ENCODE data around the gene SNX27.

The SNX27 gene

GRCh38 chr1:151705146-151705545 is 93.3 kb downstream of the SNX27 start:
- DNase-seq (ENCODE audit: low read depth, low spot score): no peak

DNA sequence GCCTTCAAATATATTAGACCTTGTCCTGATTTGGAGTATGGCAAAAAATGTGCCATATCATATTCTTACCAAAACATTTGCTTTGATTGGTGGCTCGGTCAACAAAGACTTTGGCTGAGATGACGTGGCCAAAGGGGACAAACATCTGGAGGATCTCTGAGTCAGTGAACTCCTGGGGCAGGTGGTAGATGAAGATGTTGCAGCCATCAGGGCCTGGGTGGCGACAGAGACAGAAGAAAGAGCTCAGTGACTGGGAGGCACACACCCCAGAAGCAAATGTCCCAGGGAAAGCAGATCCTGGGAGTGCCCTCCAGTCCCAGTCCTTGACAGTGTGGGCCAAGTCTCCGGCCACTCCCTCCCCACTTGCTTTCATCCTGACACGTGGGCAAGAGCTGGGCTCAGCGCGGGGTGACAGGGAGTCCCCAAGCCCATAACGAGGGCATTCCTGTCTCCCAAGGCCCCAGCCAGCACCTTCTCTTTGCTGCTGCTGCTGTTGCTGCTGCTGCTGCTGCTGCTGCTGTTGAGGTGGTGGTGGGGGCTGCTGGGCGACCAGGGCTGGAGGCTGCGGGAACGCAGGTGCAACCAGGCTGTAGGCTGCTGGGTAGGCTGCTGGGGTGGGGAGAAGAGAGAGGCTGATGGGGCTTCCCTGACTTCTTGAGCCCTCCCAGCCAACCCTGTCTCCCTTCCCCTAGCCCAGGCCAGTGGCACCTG is 94.1 kb downstream of the SNX27 start:
- DNase-seq (ENCODE audit: low read depth, low spot score): no peak

DNA sequence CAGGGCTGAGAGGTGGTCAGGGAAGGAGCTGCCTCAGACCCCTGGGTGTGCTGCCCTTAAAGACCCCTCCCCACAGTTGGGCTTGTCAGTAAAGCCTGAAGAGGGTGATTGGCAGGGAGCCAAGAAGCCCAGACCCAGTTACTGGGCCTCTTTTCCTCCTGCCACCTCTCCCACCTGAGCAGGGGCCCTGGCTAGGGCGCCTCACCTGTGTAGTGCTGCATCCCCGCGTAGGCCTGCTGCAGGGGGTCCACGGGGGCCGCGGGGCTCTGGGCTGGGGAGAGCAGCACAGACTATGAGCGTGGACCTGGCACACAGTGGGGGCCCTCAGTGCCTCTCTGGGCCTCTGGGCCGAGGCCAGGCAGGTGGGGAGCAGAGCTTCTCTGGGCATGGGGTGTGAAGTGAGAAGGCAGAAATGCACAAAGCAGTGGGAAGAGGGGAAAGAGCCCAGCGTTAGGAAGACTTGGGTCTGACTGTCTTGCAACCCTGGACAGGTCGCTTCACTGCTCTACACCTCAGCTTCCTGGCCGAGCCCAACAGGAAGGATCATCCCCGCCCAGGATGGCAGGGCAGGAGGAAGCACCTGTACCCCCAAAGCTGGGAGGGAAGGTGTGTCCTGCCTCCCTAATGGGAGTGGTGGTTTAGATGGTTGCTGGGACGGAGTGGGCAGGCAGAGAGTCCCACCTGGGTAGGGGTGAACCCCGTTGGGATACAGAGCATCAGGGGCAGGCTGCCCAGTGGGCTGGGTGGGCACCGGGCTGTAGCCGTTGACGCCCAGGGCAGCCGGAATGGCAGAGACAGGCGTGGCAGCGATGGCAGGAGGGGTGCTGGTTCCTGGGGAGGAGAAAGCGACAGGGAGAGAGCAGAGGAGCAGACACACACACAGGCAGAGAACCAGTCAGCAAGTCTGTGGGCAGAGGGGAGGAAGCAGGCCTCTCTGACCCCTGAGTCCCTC is 94.9 kb downstream of the SNX27 start:
- no peak for DNase-seq (ENCODE audit: low read depth, low spot score)

- no peak for DNase-seq (ENCODE audit: low read depth, low spot score)
Observed at GRCh38 chr1:151707541-151708065, 95.8 kb downstream of the SNX27 start.

DNA sequence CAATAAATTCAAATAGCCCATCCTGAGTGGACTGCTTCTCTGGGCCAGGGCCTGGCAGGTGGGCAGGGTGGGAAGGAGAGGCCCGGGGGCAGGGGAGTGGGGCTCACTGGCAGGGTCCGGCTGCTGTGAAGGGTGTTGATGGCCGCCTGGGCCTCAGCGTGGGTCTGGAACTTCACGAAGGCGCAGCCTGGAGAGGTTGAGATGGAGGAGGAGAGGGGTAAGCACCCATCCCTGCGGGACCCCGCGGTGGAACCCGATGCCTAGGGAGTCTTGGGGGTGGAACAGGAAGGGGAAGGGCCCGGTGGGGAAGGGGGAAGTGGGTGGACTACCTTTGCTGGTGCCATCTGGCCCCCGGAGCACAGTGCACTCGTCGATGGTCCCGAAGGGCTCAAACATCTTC is 97.0 kb downstream of the SNX27 start:
- DNase-seq (ENCODE audit: low read depth, low spot score): no peak

DNA sequence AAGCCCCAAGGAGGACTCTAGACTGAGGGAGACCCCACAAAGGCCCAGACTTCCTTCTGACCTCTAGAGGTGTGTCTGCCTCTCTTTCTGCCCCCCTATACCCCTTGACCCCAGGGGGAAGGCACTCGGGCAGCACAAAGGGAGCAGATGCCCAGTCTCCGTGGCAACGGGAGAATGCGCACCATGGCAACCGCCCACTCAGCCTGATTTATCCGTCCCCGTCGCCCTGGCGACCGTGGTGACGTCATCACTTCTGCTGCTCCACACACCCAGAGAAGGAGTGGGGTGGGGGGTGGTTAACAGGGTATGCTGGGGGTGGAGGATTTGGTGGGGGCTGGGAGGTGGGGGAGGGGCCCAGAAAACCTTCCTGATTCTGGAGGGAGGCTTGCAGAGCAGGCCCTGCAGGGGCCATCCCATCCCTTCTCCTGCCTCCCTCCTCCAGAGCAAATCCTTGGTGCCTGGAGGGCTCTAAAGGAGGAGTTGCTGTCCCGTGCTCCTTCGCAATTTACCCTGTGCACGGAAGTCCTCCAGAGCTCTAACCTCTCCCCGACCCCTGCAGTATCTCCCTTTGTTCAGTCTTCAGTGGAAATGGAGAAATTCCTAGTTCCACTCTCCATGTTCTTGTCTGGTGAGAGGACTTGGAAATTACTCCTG is 98.5 kb downstream of the SNX27 start:
- no peak for DNase-seq (ENCODE audit: low read depth, low spot score)

DNA sequence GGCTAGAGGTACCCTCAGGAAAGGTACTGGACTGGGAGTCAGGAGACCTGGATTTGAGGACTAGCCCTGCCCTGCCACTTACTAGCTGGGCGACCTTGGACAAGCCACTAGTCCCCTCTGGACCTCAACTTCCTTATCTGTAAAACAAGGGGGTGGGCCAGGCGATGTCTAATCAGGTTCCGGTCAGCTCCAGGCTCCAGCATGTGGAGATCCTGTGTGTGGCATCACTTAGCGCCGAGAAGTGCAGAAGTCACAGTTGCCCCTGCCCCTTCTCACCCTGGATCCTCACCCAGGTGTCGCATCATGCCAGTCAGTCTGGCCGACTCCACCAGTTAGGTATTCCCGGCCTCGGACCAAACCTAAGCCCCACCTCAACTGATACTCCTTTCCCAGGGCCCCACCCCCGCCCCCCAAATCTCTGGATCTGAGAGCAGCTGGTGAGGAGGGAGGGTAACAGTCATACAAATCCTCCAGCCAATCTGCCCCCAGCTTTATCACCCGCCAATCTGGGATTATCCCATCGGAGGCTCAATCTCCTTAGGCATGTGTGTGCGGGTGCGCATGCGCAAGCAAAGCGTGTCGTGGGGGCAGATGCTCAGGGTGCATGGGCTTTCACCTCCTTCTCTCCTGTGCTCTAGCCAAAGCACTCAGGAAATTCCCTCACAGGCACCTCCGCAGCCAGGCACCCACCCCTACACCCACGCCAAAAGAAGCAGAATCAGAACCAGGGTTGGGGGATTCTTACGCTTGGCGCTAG is 99.4 kb downstream of the SNX27 start:
- no peak for DNase-seq (ENCODE audit: low read depth, low spot score)

- DNase-seq (ENCODE audit: low read depth, low spot score): no peak
Observed at GRCh38 chr1:151711951-151712350, 100.1 kb downstream of the SNX27 start.

- DNase-seq (ENCODE audit: low read depth, low spot score): no peak
Observed at GRCh38 chr1:151713044-151713443, 101.2 kb downstream of the SNX27 start.

GRCh38 chr1:151713874-151714273 is 102.0 kb downstream of the SNX27 start:
- DNase-seq (ENCODE audit: low read depth, low spot score): no peak

DNA sequence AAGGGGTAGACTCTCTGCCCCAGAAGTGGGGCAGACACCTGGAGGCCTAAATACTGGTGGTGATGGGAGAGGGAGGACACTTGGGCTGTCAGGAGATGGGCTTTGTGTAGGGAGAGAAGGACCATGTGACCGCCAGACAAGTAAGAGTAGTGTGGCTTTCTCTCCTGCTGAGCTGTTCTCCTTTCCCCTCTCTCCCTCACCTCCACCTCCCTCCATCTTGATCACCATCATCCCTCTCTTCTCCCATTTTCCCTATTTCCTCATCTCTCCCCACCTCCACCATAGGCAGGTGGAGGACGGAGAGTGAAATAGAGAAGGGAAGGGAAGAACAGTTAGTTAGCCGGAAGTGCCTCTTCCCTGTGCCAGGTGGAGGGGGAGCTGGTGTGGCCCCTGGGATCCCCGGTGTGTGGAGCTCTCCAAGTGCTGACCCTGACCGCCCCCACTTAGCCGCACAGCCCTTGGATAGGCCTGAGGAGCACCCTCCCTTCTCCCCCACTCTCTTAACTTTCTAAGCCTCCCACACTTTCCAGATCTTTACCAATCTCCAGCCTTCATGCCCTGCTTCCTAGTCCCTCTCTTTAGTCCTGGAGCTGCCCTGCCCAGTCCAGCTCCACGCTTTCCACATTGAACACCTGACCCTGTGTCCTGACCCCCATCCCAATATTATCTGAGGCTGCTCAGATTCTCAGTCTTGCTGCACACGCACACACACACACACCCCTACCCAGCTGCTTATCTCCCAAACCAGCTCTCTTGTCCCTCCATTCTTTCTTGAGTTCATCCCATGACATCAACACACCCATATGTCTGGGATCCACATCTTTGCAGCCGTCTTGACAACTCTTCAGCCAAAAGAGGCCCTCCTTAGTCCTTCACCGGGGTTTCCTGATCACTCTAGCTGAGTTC is 103.2 kb downstream of the SNX27 start:
- DNase-seq (ENCODE audit: low read depth, low spot score): no peak

- DNase-seq (ENCODE audit: low read depth, low spot score): no peak
Observed at GRCh38 chr1:151715726-151716404, 104.0 kb downstream of the SNX27 start.

- DNase-seq (ENCODE audit: low read depth, low spot score): no peak
Observed at GRCh38 chr1:151716405-151716762, 104.5 kb downstream of the SNX27 start.

GRCh38 chr1:151716771-151717631 is 105.2 kb downstream of the SNX27 start, which contains the start of gene CELF3:
CELF3 (minus strand) TSS chr1:151716803; CDS start chr1:151716020, 783 bp downstream.
- no peak for DNase-seq (ENCODE audit: low read depth, low spot score)

- no peak for DNase-seq (ENCODE audit: low read depth, low spot score)
Observed at GRCh38 chr1:151718011-151718431, 106.2 kb downstream of the SNX27 start.

DNA sequence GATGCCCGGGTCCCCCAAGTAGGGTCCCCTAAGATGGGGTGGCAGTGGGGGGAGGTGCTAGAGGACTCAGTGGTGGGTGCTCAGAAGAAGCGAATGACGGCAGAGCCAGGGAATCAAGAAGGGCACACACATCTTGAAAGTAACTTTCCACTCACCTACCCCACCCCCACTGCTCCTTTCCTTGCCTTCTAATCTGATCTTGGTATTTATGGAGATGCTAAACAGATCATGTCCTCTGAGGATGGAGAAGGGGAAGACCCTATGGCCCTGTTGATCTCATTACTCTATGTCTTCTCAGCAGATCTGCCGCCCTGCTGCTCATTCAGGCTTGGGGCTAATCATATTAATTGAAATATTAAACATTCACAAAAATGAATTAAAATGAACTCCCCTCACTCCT is 106.8 kb downstream of the SNX27 start:
- DNase-seq (ENCODE audit: low read depth, low spot score): no peak

- DNase-seq (ENCODE audit: low read depth, low spot score): no peak
Observed at GRCh38 chr1:151720125-151720524, 108.3 kb downstream of the SNX27 start.

DNA sequence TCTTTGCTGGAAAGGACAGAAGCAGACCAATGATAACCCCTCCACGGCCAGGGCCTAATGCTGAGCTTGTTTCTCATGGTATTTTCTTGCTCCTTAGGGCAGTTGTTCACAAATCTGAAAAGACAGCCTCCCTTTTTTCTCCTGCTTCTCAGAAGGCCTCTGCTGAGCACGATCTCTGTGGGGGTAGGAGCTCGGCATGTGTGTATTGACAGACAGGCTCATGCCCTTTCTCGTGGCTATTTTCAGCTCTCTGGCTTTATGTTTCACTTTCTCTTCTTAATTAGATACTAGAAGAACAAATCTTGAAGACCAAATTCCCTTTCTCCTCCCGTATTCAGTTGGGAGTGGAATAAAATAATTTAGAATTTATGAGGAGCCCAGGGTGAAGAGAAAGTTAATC is 108.7 kb downstream of the SNX27 start:
- DNase-seq (ENCODE audit: low read depth, low spot score): no peak

Data from smooth muscle cell of the brain vasculature (primary cell).